ENCODE data around the gene MOB1B. TPM values are rescaled to one million over a fixed set of nuclear protein-coding genes. Genes with fewer than 3 reads are reported as not detected.

The MOB1B gene
- total and polyA plus RNA-seq, 2 of the 13 experiments (the other 11 are each of a cell fraction or from before 2014, with no cell fraction given): 3.9 to 4.0 TPM

- TF ChIP-seq SIN3A (IDR thresholded peaks at IDR 0.05; ENCODE audit: borderline replicate concordance, low read depth, low read length) (peak; percentile 97), EP300 (IDR thresholded peaks at IDR 0.05; ENCODE audit: low read depth in 2 of 2, low read length in 2 of 2) (peak; percentile 8 to 13; a peak in 2 of 4 replicates), EP300 (CRISPR knock-in tag; IDR thresholded peaks at IDR 0.05; ENCODE audit: borderline replicate concordance) (no peak), IRF9 (CRISPR knock-in tag; IDR thresholded peaks at IDR 0.05; ENCODE audit: borderline replicate concordance) (no peak; the same call in 1 of the 2 replicates), HOXA3 (CRISPR knock-in tag; IDR thresholded peaks at IDR 0.05) (peak; percentile 67), TMF1 (CRISPR knock-in tag; IDR thresholded peaks at IDR 0.05; ENCODE audit: low read depth) (peak; percentile 84; the same call in 1 of the 2 replicates), CSRNP2 (CRISPR knock-in tag; conservative IDR thresholded peaks at IDR 0.05; ENCODE audit: low read depth) (no peak), MAFK (conservative IDR thresholded peaks at IDR 0.05 in 1 of 2, IDR thresholded peaks at IDR 0.05 in 1 of 2; ENCODE audit: low read length in 2 of 2) (no peak), ZNF3 (CRISPR knock-in tag; IDR thresholded peaks at IDR 0.05) (no peak), SALL2 (CRISPR knock-in tag; IDR thresholded peaks at IDR 0.05) (peak; percentile 26), DDIT3 (CRISPR knock-in tag; IDR thresholded peaks at IDR 0.05) (no peak), PCBP2 (optimal IDR thresholded peaks at IDR 0.05; ENCODE audit: low read depth, low read length, poor library complexity, severe bottlenecking) (no peak), ZBTB20 (CRISPR knock-in tag; IDR thresholded peaks at IDR 0.05; ENCODE audit: borderline replicate concordance, low read depth) (no peak; the same call in 1 of the 2 replicates), SRSF4 (IDR thresholded peaks at IDR 0.05; ENCODE audit: low read depth, low read length, poor library complexity, severe bottlenecking) (no peak), MEF2D (CRISPR knock-in tag; IDR thresholded peaks at IDR 0.05) (no peak), ZNF761 (CRISPR knock-in tag; conservative IDR thresholded peaks at IDR 0.05) (no peak; the same call in 1 of the 2 replicates), ZNF274 (CRISPR knock-in tag; IDR thresholded peaks at IDR 0.05) (0 out of 2 replicates have a peak, but pooled peaks have one; percentile 50), RFX5 (IDR thresholded peaks at IDR 0.05; ENCODE audit: low read depth, low read length) (no peak), NFYB (CRISPR knock-in tag; IDR thresholded peaks at IDR 0.05) (peak; percentile 40; the same call in 1 of the 2 replicates), PRMT3 (CRISPR knock-in tag; IDR thresholded peaks at IDR 0.05; ENCODE audit: borderline replicate concordance, low read depth) (peak; percentile 80; the same call in 1 of the 2 replicates), ATF2 (CRISPR knock-in tag; IDR thresholded peaks at IDR 0.05) (peak; percentile 61; the same call in 1 of the 2 replicates), THAP8 (CRISPR knock-in tag; IDR thresholded peaks at IDR 0.05; ENCODE audit: borderline replicate concordance) (no peak), RFXANK (CRISPR knock-in tag; IDR thresholded peaks at IDR 0.05) (no peak), YY1 (IDR thresholded peaks at IDR 0.05; ENCODE audit: insufficient read depth, insufficient replicate concordance, low read depth, low read length) (peak; percentile 66)
Observed at GRCh38 chr4:70993181-70994068, 91.3 kb downstream of the MOB1B start, which contains the start of gene DCK (continued).
